HG03175 (cell line): ENCODE data around the gene LMNTD2.

Experiments used
- ATAC-seq: cut with Tn5 transposase; IDR thresholded peaks from one replicate; pipeline ENCODE4 v1.9.1; 2021; ENCODE audit warnings: mild to moderate bottlenecking, moderate library complexity; ENCODE audit not compliant: unreplicated experiment

The LMNTD2 gene

DNA sequence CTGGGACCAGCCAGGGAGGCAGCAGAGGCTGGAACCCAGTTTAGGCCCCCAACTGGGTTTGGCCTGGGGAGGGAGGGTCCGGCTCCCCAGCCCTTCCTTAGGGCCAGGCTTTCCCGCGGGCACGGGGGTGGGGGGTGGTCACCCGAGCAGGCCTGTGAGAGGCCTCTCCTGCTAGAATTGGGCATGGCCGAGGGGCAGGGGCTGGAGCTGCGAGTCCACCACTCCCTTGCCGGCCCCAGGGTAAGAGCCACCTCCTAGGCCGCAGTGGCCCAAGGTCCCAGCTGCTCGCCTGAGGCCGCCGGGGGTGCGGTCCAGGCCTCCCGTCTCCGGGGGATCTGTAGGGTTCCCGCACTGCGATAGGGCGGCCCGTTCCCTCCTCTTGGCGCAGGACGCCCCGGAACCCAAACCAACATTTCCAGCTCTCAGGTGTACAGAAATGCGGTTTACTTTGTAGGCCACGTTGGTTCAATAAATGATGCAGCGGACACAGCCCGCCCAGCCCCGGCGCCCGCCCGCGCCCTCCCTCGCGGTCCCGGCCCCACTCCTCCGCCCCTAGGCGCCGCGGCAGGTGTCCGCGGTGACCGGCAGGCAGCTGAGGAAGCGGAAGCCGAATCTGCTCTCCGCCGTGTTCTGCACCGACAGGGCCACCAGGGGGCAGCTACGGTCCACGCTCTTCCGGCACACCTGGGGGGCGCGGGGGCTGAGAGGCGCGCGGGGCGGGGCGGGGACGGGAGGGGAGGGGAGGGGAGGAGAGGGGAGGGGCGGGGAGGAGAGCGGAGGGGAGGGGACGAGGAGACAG, 5.9 kb downstream of the LMNTD2 start:
- ATAC-seq = peak; percentile 50

DNA sequence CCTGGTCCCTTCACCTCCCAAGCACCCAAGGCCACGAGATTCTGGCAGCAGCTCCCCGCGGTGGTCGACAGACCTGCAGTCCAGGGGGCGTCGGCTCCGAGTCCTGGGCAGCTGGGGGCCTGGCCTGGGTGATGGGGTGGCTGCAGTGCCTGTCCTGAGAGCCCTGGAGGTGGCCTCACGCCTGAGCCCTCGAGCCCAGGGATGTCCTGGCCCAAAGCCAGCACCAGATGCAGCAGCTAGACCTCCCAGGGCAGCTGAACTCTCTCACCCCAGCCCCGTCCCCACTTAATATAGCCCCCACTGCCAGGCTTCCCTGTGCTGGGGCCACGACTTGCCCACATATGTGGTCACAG, 6.6 kb downstream of the LMNTD2 start:
- no peak for ATAC-seq

DNA sequence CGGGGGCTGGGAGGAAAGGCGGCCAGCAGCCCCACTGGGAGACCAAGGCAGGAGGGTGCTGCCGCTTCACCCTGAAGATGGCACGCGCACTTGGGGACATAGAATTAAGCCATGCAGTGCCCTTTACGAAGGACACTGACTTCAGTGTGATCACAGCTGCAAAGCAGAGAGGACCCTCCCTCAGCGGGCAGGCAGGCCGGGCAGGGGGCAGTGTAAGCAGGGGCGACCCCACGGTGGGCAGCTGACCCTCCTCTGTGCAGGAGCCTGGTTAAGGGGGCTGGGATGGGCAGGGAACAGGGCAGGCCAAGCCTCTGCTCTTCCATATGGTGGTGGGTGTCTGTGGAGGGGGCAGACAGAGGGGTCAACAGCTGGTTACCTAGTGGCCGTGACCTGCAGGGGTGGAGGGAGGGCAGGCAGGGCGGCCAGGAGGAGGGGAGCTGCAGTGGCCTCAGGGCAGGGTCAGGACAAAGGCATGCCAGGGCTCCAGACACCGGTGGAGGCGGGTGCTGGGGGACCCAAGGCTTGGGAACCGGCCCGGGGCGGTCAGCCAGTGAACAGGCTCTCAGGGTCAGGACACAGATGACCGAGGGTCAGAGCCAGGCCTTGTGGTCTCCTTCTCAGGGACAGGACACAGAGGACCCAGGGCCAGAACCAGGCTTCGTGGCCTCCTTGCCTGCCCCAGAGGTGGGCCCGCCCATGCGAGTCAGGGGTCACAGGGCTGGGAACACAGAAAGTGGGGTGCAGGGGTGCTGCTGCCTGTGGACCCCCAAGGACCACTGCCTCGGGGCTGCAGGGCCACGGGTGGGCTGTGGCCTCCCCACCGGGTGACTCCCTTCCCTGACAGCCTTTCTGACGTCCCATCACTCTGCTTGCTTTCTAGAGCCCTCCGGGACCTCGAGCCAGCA, 7.2 kb downstream of the LMNTD2 start:
- no peak for ATAC-seq

DNA sequence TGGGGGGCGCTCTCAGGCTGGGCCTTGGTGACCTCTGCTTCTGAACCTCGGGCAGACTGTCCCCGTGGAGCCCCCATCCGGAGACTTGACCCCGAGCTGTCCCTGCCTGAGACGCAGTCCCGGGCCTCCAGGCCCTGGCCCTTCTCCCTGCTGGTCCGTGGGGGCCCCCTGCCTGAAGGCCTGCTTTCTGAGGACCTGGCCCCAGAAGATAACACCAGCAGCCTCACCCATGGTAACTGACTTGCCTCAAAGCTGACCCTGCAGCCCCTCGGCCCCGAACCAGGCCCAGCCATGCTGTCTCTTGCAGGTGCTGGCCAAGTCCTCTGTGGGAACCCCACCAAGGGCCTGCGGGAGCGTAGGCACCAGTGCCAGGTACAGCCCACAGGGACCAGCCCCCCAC, 8.9 kb downstream of the LMNTD2 start:
- no peak for ATAC-seq

DNA sequence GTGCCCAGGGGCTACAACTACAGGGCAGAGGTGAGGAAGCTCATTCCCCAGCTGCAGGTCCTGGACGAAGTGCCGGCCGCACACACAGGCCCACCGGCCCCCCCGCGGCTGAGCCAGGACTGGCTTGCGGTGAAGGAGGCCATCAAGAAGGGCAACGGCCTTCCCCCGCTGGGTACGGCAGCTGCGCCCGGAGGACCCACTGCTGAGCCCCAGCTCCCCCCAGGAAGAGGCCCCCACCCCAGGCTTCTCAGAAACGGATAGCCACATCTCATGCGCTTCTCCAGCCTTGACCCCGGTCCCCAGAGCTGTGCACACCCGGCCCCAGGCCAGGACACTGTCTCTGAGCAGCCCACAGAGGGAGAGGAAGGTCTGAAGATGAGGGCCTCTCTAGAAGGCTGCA, 9.4 kb downstream of the LMNTD2 start:
- ATAC-seq = no peak

DNA sequence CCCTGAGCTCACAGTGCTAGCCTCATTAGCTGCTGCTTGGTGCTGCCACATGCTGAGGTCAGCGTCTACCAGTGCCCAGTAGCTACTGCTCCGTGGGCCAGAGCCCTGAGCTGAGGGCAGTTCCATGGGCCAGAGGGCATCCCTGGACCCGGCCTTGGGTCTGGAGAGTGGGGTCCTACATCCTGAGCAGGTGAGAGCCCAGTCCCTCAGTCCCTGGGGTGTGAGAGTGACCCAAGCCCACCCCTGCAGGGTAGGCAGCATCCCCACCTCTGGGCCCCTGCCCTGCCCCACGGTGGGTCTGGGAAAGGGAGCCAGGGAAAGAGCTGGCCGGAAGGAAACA, 9.8 kb downstream of the LMNTD2 start:
- ATAC-seq = no peak

DNA sequence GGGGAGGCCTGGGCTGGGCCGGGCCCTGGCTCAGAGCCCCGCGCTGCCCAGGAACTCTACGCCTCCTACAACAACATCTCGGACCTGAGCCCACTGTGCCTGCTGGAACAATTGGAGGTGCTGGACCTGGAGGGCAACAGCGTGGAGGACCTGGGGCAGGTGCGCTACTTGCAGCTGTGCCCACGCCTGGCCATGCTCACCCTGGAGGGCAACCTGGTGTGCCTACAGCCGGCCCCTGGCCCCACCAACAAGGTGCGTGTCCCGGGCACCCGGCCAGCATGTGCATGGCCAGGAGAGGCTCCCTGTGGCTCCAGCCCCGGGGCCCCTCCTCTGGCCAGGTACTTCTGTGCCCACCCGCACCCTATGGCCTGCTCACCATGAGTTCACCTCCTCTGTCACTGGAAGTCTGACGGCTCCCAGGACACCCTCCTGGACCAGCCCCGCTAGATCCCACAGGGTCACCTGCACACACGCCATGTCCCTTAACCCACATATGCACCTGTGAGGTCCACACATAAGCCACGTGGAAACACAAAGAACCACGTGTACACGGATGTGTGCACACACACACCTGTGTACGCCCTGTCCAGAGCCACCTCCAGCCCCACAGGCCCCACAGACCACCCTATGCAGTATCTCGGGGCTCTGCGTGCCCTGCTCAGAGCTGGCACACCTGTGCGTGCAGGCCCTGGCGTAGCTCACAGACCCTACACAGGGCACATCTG, 10.4 kb downstream of the LMNTD2 start:
- no peak for ATAC-seq

DNA sequence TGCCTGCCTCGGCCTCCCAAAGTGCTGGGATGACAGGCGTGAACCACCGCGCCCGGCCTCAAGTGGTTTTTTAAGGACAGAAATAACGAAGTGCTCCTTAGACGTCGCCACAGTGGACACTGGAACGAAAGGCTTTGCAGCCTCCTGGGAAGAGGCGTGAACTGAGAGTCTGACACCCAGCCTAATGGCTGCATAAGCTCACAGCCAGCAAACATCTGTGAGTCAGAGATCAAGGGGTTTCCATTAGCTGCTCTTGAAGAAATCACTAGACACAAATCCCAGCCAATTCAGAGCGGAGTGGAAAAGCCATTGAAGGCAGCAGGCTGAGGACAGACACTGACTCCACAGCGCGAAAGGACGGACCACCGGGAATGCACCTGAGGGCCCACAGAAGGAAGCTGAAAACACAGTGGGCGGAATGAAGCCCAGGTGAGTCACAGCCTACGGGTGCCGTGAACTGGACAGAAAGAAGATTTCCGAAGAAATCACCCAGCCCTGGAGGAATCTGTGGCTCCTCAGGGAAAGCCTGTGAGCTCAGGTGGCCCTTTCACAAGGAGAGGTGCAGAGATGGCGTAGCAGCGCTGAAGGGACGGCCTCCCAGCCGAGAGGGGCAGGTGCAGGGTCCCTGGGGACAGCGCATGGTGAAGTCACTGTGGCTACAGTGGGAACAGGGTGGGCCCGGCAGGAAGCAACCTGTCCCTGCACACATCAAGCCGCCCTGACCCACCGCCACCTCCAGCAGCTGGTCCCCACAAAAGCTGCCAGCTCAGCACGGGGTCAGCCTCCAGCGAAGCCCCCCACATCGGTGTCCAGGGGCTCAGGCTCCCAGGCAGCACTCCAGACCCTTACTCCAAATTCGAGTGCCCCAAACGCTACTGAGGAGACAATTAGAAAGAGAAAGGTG, 11.6 kb downstream of the LMNTD2 start:
- ATAC-seq = no peak

DNA sequence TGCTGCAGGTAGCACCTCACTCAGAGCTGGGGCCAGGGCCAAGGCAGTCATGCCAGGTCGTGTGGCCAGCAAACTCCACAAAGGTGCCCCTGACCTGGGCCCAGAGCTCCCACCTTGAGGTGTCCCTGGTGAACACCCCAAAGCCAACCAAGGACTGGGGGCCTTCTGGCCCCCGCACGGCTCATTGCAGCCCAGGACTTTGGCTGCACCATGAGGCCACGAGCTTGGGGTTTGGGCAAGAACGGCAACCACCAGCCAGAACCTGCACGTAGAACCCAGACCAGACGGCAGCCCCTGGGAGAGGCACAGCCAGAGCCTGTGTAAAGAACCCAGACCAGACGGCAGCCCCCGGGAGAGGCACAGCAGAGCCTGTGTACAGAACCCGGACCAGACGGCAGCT, 15.4 kb downstream of the LMNTD2 start:
- ATAC-seq = no peak

DNA sequence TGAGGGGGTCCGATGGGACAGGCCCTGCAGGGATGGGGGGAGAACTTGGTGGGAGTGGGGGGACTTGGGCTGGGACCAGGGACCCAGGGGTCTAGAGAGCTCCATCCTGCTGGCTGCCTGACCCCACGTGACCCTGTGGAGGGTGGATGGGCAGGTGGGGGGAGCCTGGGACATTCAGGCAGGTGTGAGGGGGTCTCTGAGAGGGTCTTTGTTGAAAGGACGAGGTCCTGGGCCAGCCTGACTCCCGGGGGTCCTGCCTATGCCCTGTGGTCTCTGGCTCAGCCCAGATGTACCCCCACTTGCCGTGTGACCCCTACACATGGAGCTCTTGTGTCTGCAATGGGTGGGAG, 15.7 kb downstream of the LMNTD2 start:
- ATAC-seq = no peak

DNA sequence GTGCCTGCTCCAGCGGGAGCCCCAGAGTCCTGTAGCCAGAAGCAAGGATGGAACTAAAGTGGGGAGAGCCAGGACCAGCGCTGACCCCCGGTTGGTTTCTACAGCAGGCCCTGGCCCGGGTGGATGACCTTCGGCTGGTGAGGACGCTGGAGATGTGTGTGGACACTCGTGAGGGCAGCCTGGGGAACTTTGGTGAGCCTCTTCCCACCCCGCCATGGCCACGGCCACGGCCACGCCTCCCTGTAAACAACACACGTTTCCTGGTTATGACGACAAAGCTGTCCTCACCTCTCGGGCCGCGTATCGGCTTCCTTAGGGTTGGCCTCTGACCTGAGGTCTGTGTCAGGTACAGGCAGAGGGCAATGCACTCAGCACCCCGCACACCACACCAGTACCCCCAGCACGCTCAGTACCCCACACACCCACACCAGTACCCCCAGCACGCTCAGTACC, 19.1 kb downstream of the LMNTD2 start:
- no peak for ATAC-seq

DNA sequence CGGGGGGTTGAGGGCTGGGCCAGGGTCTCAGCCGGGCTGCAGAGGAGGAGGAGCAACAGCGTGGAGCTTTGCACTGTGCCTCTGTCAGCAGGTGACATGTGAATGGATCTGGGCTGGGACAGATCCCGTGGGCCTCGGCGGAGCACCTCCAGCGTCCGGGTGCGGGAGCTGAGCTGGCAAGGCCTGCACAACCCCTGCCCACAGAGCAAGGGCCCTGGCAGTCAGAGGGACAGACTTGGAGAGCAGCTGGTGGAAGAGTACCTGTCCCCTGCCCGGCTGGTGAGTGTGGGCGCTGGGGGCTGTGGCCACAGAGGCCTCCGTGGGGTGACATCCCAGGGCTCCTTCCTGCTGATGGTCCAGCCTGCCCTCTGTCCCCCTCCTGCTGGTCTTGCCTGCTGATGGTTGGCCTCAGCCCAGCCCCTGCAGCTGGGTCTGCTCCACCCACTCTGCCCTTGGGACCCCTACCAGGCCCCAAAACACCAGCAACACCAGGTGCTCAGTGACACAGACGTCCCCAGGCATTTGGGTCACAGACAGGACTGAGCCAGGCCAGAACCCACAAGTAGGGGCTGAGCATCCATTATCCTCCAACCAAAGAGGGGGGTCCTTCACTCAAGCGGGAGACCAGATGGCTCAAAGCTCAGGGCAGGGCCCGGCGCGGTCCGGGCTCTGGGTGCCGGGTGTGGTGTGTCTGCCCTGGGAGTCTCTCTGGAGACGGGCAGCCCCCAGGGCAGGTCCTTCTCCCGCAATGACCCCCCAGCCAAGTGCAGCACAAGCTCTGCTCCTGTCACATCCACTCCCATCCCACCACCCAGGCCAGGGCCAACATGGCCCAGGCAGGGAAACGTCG, 19.7 kb downstream of the LMNTD2 start:
- no peak for ATAC-seq

DNA sequence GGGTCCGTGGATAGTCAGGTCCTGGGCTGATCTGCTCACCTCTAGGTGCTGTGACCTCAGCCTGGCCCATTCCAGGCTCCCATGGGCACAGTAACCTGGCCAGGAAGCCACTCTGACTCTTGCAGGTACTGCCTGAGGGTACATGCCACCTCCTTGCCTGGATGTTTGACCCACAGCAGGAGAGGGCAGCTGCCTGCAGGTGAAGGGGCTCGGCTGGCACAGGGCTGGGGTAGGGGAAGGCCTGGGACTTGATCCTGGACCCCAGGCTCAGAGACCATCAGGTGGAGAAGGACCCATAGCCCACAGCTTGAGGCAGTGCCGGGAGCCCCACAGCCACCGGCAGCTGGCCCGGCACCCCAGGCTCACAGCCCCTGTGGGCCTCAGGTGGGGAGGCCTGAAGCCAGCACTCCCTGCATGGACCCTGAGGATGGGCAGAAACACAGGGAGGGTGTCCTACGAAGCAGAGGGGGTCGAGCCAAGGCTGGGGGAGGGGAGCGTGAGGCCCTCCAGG, 20.5 kb downstream of the LMNTD2 start:
- no peak for ATAC-seq

DNA sequence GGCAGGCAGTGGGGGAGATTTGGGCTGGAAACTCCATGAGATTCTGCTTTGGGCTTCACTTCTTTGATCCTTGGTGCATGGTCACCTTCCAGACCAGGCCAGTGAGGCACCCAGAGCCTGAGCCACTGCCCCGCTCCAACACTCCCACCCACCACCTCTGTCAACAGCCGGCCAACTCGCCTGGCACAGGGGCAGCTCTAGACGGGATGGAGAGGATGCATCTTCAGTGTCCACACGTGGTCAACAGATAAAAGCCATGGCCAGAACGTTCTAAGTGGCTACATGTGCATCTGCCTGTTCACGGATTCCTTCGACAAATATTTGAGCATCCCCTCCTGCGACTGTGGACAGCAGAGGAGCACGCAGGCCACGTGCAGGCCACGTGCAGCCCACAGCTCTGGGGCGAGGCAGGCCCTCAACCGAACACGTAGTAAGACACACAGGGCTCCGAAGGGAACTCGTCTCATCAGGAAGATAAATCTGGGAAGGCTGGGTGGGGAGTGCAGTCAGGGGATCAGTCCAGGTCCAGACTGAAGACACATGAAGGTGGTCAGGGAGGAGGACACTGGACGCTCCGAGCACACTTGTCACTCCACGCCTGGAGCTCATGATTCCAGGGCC, 22.0 kb downstream of the LMNTD2 start:
- ATAC-seq = no peak

DNA sequence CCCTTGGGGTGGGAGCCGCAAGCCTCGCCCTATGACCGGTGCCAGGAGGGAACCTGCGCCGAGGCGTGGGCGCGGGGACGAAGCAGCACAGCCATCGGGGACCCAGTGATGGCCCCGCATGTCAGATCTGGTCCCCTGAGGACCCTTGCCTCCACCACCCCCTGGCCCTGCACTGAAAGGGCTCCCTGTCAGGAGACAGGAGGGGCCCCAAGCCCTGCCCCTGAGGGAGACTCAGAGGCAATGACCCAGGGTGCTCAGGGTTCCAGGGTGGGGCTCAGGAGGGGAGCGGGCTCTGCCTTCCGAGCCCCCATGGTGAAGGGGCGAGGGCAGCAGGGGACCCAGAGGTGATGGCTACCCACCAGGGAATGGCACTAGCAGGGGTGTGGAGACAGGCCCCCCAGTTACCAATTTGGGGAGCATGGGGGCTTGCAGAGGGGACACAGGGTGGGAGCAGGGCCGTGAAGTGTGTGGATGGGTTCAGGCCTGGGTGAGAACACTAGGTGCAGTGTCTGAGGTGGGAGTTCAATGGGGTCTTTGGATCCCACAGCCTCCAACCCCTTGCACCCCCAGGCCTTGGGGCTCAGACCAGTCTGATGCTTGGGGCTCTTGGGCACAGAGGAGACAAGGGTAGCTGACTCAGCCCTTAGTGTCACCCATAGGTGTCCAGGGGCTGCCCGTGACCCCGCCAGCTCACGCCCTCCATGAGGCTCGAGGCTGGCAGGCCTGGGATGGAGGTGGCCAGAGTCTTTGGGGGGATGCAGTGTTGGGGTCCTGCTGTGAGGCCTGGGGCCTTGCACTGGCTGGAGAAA, 22.7 kb downstream of the LMNTD2 start:
- no peak for ATAC-seq

DNA sequence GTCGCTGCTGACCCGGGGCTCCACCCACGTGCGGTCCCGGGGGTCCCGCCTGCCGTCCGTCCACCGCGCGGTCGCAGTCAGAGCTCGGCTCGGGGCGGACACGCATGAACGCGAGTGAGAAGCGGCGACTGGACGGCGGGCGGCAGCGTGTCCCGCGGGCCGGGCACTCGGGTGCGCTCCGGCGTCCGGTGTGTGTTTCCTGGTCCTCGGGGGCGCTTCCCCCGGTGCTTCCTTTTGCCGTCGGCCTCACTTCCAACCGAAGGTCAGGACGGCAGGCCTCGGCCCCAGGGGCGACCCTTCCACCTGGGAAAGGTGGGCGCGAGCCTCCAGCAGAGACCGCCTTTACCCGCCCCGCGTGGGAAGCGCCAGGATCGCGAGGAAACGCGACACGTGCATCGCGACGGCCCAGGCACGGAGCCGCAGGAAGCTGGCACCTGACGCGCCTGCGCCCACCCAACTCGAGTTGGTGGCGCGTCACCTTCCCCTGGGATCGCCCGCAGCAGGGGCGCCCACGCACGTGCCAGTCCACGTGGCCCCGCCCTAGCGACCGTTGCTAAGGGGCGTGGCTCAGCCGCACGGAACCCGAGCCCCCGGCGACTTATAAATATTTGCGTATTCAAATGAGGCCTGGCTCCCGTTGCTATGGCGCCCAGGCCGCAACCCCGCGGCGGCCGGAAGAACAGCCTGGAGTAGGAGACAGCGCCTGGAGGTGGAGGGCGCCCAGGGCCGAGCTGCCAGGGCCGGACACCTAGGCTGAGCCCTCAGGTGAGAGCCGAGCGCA, 23.5 kb downstream of the LMNTD2 start, which contains the start of gene LRRC56:
TSS of gene LRRC56 (plus strand) at position 687 of the 781 bp plus-strand sequence. CDS start 3,158 bp downstream, outside the sequence.
- peak; percentile 52 for ATAC-seq
